BLaER1 treated with 17β-estradiol and CSF1 and Interleukin-3, amounts not matched to agents 10 nM and 100 nM (cell line): ENCODE results near the gene MBP.
A peak's percentile ranks its signal among the peaks of the same experiment; 100 is the strongest.
"Not testable (repeated sequence)": the region's sequence is repeated elsewhere in the genome, so short reads cannot be mapped to it uniquely, and the experiment has no call there.

ENCODE experiments used
- H3K27ac ChIP-seq, 11 experiments: shearing (Covaris generic); formaldehyde crosslinking; 2 replicates each; pipeline ENCODE4 v1.8.1; 2022
- H3K27me3 ChIP-seq, 11 experiments: shearing (Covaris generic); formaldehyde crosslinking; 2 replicates each; pipeline ENCODE4 v1.8.1; 2022
- H3K36me3 ChIP-seq, 11 experiments: shearing (Covaris generic); formaldehyde crosslinking; 2 replicates each; pipeline ENCODE4 v1.8.1; 2022
- H3K4me1 ChIP-seq, 10 experiments: shearing (Covaris generic); formaldehyde crosslinking; 2 replicates each; pipeline ENCODE4 v1.8.1; 2022
- H3K4me2 ChIP-seq, 11 experiments: shearing (Covaris generic); formaldehyde crosslinking; 2 replicates each; pipeline ENCODE4 v1.8.1; 2022
- H3K4me3 ChIP-seq, 10 experiments: shearing (Covaris generic); formaldehyde crosslinking; 2 replicates each; pipeline ENCODE4 v1.8.1; 2022
- H3K9ac ChIP-seq, 11 experiments: shearing (Covaris generic); formaldehyde crosslinking; 2 replicates each; pipeline ENCODE4 v1.8.1; 2022
- H3K9me3 ChIP-seq, 11 experiments: shearing (Covaris generic); formaldehyde crosslinking; replicated peaks in 1 of 11; 2 replicates each; pipeline ENCODE4 v1.8.1; 2022
- H4K20me1 ChIP-seq, 11 experiments: shearing (Covaris generic); formaldehyde crosslinking; 2 replicates each; pipeline ENCODE4 v1.8.1; 2022
- Cebpa-rat ChIP-seq, 11 experiments: shearing (Covaris generic); IDR thresholded peaks; 2 replicates each; pipeline ENCODE4 v1.8.1; 2022

Gene MBP

DNA sequence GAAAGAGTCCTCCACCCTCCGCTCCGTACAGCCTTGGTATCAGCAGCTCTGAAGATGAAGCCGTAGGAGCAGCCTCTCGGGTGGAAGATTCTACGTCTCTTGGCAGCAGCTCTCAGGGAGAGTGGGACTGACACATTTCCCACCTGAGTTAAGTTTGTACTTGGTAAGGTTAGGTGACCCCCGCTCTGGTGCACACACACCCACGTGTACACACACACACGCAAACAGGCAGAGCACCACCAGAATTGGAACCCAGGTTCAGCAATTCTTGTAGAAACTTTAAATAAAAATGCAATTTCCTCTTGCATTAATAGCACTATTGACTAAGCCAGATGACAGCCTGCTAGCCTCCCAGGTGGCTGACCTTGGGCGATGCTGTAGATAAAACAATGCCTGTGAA lies 111.5 kb downstream of the MBP start:
- peak overlapping the region in 7 of 11 experiments; percentile 11 to 72 (median 43); a peak in 12 of 22 replicates for H3K27ac ChIP-seq
- peaks cover 53 to 98% (median 87%) of the 10 kb centered on the region in 11 experiments; a peak in 21 of 22 replicates for H4K20me1 ChIP-seq
- peaks cover 0 to 9% (median 0%) of the 10 kb centered on the region in 11 experiments; a peak in 6 of 22 replicates for H3K9me3 ChIP-seq
- no peak for TF ChIP-seq Cebpa-rat (IDR thresholded peaks at IDR 0.05)
- H3K4me2 ChIP-seq = peak overlapping the region; percentile 29 to 90 (median 80)
- H3K4me1 ChIP-seq = peaks cover 57 to 74% (median 63%) of the 10 kb centered on the region in 10 experiments
- no peaks in the 10 kb centered on the region for H3K27me3 ChIP-seq
- H3K9ac ChIP-seq = peak overlapping the region in 3 of 11 experiments; percentile 32 to 58 (median 39); a peak in 6 of 22 replicates
- peaks cover 56 to 97% (median 82%) of the 10 kb centered on the region in 11 experiments for H3K36me3 ChIP-seq
- H3K4me3 ChIP-seq = peak overlapping the region in 1 of 10 experiments; percentile 19; a peak in 2 of 20 replicates

DNA sequence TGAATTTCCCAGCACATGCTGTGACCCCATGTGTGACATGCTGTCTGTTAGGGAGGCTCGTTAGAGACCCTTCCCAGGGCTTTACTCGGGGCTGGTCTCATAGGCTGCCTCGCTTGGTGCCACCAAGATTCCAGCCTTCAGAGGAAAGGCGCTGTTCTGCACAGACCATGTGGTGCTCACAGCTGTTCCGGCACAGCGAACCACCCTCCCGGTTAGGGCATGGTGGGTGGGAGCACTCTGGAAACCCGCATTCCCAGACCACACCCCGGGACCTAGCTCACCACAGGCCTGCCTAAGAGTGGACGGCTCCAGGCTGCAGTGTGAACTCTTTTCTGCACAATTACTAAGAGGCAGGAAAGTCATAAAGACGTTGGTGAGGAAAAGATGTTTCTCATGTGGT lies 112.0 kb downstream of the MBP start:
- Histone ChIP-seq H4K20me1 (peaks cover 49 to 98% (median 87%) of the 10 kb centered on the region in 11 experiments; a peak in 21 of 22 replicates), H3K27ac (peak overlapping the region in 8 of 11 experiments; percentile 11 to 72 (median 42); a peak in 13 of 22 replicates)

DNA sequence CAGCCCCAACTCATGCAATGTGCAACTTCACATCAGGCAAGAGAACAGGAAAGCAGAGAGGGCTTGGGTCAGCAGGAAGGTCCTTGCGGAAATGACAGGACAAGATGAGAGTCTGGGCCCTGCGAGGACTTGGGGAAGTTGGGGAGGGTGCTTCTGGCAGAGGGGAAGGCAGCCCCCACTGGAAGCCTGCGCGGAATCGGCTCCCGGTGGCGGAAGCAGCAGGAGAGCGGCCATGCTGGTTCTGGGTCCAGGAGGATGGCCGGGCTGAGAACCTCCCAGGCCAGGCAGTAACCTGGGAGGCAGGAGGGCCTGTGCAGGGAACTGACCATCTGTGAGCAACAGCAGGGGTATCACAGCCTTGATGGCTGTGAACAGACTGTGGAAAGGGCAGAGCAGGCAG lies 112.9 kb downstream of the MBP start:
- Histone ChIP-seq H3K4me1 (peaks cover 60 to 74% (median 65%) of the 10 kb centered on the region in 10 experiments), H3K27me3 (no peaks in the 10 kb centered on the region), H3K36me3 (peaks cover 55 to 96% (median 82%) of the 10 kb centered on the region in 11 experiments), H3K4me3 (no peak overlapping the region), H3K9me3 (peaks cover 0 to 9% (median 0%) of the 10 kb centered on the region in 11 experiments; a peak in 4 of 22 replicates), H3K27ac (peak overlapping the region in 3 of 11 experiments; percentile 43 to 72 (median 69); a peak in 1 of 22 replicates), H3K4me2 (peak overlapping the region in 3 of 11 experiments; percentile 74 to 90 (median 86); a peak in 4 of 22 replicates), H4K20me1 (peaks cover 41 to 98% (median 87%) of the 10 kb centered on the region in 11 experiments; a peak in 21 of 22 replicates), H3K9ac (no peak overlapping the region)
- no peak for TF ChIP-seq Cebpa-rat (IDR thresholded peaks at IDR 0.05)

More for the DNA sequence above, 112.0 kb downstream of the MBP start:
- peak overlapping the region in 1 of 10 experiments; percentile 19; a peak in 2 of 20 replicates for H3K4me3 ChIP-seq
- TF ChIP-seq Cebpa-rat (IDR thresholded peaks at IDR 0.05) = no peak
- peaks cover 57 to 74% (median 65%) of the 10 kb centered on the region in 10 experiments for H3K4me1 ChIP-seq
- H3K27me3 ChIP-seq = no peaks in the 10 kb centered on the region
- peak overlapping the region; percentile 29 to 90 (median 80); a peak in 21 of 22 replicates for H3K4me2 ChIP-seq
- H3K9me3 ChIP-seq = peaks cover 0 to 9% (median 0%) of the 10 kb centered on the region in 11 experiments; a peak in 5 of 22 replicates
- H3K9ac ChIP-seq = peak overlapping the region in 3 of 11 experiments; percentile 32 to 58 (median 39); a peak in 5 of 22 replicates
- peaks cover 56 to 97% (median 82%) of the 10 kb centered on the region in 11 experiments for H3K36me3 ChIP-seq

DNA sequence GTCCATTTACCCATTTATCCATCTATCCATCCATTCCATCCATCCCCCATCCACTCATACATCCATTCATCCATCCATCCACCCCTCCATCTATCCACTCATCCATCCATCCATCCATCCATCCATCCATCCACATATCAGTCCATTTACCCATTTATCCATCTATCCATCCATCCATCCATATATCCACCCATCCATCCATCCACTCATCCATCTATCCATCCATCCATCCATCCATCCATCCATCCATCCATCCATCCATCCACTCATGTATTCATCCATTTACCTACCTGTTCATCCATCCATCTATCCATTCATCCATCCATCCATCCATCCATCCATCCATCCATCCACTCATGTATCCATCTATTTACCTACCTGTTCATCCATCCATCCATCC lies 113.9 kb downstream of the MBP start:
- not testable (repeated sequence) for H3K27me3 ChIP-seq, H3K9me3 ChIP-seq, H3K4me2 ChIP-seq, H3K4me3 ChIP-seq, H3K9ac ChIP-seq, H3K27ac ChIP-seq
- H3K36me3 ChIP-seq = peaks cover 61 to 96% (median 82%) of the 10 kb centered on the region in 11 experiments
- H4K20me1 ChIP-seq = peaks cover 47 to 98% (median 87%) of the 10 kb centered on the region in 11 experiments
- peaks cover 60 to 74% (median 65%) of the 10 kb centered on the region in 10 experiments for H3K4me1 ChIP-seq

DNA sequence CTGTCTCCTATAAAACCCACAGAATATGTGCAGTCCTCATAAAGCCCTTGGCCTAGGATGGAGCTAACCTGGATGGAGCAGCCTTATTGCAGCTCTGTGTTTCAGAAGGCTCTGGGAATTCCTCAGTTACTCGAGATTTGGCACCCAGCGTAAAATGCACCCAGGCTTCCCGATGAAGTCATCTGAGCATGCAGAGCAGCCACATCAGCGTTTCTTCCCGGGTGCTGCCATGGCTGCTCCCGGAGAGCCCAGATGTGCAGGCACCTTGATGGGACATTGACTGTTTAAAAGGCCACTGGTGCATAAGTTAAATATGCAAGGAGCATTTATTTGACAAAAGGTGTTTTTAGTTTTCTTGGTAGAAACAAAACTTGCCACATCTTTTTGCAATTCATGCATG lies 115.2 kb downstream of the MBP start:
- TF ChIP-seq Cebpa-rat (IDR thresholded peaks at IDR 0.05) = no peak
- Histone ChIP-seq H3K36me3 (peaks cover 74 to 100% (median 88%) of the 10 kb centered on the region in 11 experiments), H3K4me1 (peaks cover 60 to 74% (median 65%) of the 10 kb centered on the region in 10 experiments), H3K27ac (no peak overlapping the region), H3K9me3 (peaks cover 0 to 9% (median 0%) of the 10 kb centered on the region in 11 experiments; a peak in 3 of 22 replicates), H3K4me2 (no peak overlapping the region), H4K20me1 (peaks cover 47 to 98% (median 87%) of the 10 kb centered on the region in 11 experiments), H3K9ac (no peak overlapping the region), H3K4me3 (no peak overlapping the region), H3K27me3 (no peaks in the 10 kb centered on the region)

DNA sequence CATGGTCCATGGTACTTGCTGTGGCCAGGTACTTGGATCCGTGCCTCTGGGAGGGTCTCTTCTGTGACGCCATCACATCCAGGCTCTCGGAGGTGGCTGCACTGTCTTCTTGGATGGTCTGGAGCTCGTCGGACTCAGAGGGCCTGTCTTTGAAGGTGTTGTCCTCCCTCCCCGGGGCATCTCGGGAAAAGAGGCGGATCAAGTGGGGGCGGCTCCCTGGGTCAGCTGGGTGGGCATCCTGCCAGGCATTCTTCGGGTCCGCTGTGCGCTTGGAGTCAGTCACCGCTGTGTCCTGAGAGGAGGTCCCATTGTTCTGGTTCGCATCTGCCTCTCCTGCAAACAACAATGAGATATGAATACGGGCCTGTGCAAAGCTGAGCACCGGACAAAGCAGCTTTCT lies 115.6 kb downstream of the MBP start:
- H3K9me3 ChIP-seq = peaks cover 0 to 9% (median 0%) of the 10 kb centered on the region in 11 experiments; a peak in 3 of 22 replicates
- H3K9ac ChIP-seq = no peak overlapping the region
- H3K4me2 ChIP-seq = peak overlapping the region in 2 of 11 experiments; percentile 8 to 14; a peak in 2 of 22 replicates
- H3K27ac ChIP-seq = no peak overlapping the region
- peaks cover 47 to 98% (median 87%) of the 10 kb centered on the region in 11 experiments; a peak in 21 of 22 replicates for H4K20me1 ChIP-seq
- no peak for TF ChIP-seq Cebpa-rat (IDR thresholded peaks at IDR 0.05)
- peaks cover 60 to 74% (median 65%) of the 10 kb centered on the region in 10 experiments for H3K4me1 ChIP-seq
- H3K27me3 ChIP-seq = no peaks in the 10 kb centered on the region
- H3K4me3 ChIP-seq = no peak overlapping the region
- H3K36me3 ChIP-seq = peaks cover 78 to 100% (median 88%) of the 10 kb centered on the region in 11 experiments

DNA sequence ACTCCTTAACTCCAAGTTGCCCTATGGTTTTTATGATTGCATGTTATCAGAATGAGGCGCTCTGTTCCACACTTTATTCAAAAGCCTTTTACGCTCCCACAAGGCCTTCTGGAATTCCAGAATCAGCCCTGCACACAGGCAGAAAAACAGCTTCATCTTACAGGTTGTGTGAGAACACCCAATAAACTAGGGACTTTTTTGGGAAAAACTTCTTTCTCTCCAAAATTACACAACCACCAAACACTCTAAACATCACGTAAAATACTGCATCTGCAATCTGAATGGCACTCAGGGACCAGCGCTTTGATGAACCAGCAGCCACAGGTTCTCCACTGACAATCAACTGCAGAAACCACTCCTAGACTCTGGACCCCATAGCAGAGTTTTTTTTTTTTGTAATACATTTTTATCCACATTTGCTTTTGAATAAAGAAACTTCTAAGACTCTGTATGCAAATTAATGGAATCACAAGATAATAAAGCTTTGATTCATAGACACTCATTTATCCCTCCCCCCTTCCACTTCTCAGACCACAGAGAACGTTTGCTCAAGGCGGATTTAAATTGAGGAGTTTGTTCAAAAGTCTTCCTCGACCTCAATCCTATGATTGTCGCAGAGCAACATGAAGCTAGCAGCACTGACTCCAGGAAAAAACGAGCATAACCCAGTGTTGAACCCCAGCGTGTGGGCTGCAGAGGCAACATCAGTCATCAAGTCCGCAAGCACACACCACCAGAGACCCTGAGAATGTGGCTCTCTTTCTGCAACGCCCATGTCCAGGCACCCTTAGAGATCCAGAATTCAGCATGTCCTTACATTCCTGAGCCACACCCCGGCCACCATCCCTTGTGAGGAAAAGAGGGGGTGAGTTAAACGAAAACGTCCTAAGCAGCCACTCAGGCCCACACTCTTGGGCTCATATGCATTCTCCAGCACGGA lies 116.5 kb downstream of the MBP start:
- peaks cover 46 to 98% (median 86%) of the 10 kb centered on the region in 11 experiments for H4K20me1 ChIP-seq
- H3K4me3 ChIP-seq = no peak overlapping the region
- H3K4me2 ChIP-seq = peak overlapping the region in 7 of 11 experiments; percentile 2 to 68 (median 14); a peak in 7 of 22 replicates
- no peak for TF ChIP-seq Cebpa-rat (IDR thresholded peaks at IDR 0.05)
- H3K9ac ChIP-seq = no peak overlapping the region
- H3K27ac ChIP-seq = peak overlapping the region in 2 of 11 experiments; percentile 13 to 66; a peak in 2 of 22 replicates
- peaks cover 86 to 100% (median 94%) of the 10 kb centered on the region in 11 experiments for H3K36me3 ChIP-seq
- H3K9me3 ChIP-seq = peaks cover 0 to 9% (median 0%) of the 10 kb centered on the region in 11 experiments; a peak in 3 of 22 replicates
- peaks cover 57 to 74% (median 64%) of the 10 kb centered on the region in 10 experiments for H3K4me1 ChIP-seq
- no peaks in the 10 kb centered on the region for H3K27me3 ChIP-seq

DNA sequence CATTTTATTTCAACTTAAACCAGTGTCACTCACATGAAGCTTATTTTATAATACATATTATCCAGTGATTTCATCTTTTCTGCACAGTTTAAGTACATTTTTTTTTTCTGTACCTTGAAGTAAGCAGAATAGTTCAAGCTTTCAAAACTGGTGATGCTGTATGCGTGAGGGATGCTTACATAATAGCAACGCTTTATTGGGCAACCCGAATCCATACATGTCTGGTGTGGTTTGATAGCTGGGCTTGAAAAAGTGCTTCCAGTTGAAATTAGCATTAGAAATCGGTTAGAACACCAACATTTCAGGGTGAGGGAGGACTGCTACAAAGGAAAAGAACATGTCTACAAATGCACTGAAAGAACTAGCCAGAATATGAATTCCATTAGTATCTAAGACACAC lies 117.4 kb downstream of the MBP start:
- Histone ChIP-seq H3K9ac (0 out of 22 replicates have a peak overlapping the region, but pooled peaks of 1 of the 11 experiments have one; percentile 18), H3K9me3 (peaks cover 0 to 9% (median 0%) of the 10 kb centered on the region in 11 experiments; a peak in 3 of 22 replicates), H3K4me3 (no peak overlapping the region), H4K20me1 (peaks cover 49 to 98% (median 83%) of the 10 kb centered on the region in 11 experiments), H3K27ac (peak overlapping the region in 3 of 11 experiments; percentile 13 to 66 (median 27); a peak in 3 of 22 replicates), H3K36me3 (peaks cover 86 to 99% (median 94%) of the 10 kb centered on the region in 11 experiments), H3K27me3 (no peaks in the 10 kb centered on the region), H3K4me1 (peaks cover 49 to 74% (median 64%) of the 10 kb centered on the region in 10 experiments), H3K4me2 (peak overlapping the region in 8 of 11 experiments; percentile 2 to 68 (median 18); a peak in 7 of 22 replicates)
- no peak for TF ChIP-seq Cebpa-rat (IDR thresholded peaks at IDR 0.05)
